ENCODE measurements around the gene CIAO3. TPM values are rescaled to one million over a fixed set of nuclear protein-coding genes. Genes with fewer than 3 reads are reported as not detected.

The CIAO3 gene
- total RNA-seq, 1 donor from 2014 or later: 34.5 TPM

- TF ChIP-seq, protein P1, sequence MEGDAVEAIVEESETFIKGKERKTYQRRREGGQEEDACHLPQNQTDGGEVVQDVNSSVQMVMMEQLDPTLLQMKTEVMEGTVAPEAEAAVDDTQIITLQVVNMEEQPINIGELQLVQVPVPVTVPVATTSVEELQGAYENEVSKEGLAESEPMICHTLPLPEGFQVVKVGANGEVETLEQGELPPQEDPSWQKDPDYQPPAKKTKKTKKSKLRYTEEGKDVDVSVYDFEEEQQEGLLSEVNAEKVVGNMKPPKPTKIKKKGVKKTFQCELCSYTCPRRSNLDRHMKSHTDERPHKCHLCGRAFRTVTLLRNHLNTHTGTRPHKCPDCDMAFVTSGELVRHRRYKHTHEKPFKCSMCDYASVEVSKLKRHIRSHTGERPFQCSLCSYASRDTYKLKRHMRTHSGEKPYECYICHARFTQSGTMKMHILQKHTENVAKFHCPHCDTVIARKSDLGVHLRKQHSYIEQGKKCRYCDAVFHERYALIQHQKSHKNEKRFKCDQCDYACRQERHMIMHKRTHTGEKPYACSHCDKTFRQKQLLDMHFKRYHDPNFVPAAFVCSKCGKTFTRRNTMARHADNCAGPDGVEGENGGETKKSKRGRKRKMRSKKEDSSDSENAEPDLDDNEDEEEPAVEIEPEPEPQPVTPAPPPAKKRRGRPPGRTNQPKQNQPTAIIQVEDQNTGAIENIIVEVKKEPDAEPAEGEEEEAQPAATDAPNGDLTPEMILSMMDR (IDR thresholded peaks at IDR 0.05; ENCODE audit: insufficient read depth, low read length, poor library complexity, severe bottlenecking): no peak
- Histone ChIP-seq H3K27me3 (ENCODE audit: control insufficient read depth, insufficient read depth, low read length) (peaks cover 95% of the 10 kb centered on the region), H3K4me3 (ENCODE audit: low read depth, low read length) (no peak within 1 kb of the TSS)
Measured at GRCh38 chr16:705431-706188, 35.2 kb downstream of the CIAO3 start, which contains the start of gene FBXL16. FBXL16 (minus strand) TSS chr16:705801; CDS start chr16:697405, 8,396 bp downstream.

DNA sequence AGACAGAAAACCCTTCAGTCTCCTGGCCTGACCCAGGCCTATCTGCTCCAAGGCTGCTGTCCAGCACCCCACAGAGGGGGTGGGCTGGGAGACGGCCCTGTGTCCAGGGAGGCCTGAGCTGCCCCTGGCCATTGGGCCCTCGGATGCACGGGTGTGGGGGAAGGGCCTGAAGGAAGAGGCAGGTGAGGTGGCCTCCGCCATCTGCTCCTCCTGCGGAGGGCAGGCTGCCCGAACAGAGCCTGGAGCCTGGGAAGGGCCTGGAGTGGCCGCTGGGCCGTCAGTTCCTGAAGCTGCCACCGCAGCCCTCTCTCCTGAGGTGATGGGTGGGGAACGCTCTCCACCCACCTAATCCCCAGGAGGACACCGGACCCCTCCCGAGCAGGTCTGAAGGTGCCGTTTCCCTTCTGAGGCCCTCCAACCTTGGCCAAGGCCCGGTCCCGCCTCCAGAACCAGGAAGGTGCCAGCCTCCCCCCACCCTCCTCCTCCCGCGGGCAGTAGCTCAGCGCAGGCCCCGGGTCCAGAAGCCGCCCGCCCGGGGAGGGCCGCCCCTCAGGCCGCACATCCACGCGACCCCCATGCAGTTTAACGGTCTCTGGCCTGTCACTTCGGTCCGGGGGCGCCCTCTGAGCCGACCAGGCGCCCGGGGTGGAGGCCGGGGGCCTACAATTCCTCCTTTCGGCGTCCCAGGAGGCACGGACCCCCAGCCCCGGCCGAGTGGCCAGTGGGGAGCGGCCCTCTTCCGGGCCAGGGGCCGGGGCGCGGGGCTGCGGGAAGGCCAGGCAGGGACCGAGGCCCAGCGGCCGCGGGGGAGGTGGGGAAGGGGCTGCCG, 36.0 kb downstream of the CIAO3 start:
- DNase-seq (ENCODE audit: low read depth): no peak
- H3K4me3 ChIP-seq (ENCODE audit: low read depth, low read length): no peak overlapping the region
- no peaks in the 10 kb centered on the region for H3K36me3 ChIP-seq (ENCODE audit: control insufficient read depth, insufficient read depth, low read length)
- TF ChIP-seq, protein P1 (IDR thresholded peaks at IDR 0.05; ENCODE audit: insufficient read depth, low read length, poor library complexity, severe bottlenecking): no peak
- peaks cover 95% of the 10 kb centered on the region for H3K27me3 ChIP-seq (ENCODE audit: control insufficient read depth, insufficient read depth, low read length)

More at GRCh38 chr16:705431-706188, 35.2 kb downstream of the CIAO3 start, which contains the start of gene FBXL16:
- no peaks in the 10 kb centered on the region for H3K36me3 ChIP-seq (ENCODE audit: control insufficient read depth, insufficient read depth, low read length)
- DNase-seq (ENCODE audit: low read depth): no peak

DNA sequence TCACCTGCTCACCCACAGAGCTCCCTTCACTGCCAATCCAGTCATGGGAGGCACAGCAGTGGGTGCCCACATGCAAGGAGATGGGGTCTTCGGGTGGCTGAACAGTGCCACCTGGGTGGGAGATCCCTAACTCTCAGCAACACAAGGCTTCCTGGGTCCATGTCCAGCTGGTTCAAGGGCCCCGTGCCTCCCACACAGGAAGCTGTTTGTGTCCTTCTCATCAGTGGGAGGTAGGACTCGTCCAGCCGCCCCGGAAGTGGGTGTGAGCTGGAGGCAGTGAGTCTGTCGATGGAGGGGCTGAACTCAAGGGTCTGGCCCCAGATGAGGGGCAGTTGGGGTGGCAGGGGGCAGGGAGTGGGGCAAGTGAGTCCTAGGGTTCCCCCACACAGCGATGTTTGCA, 36.8 kb downstream of the CIAO3 start:
- H3K36me3 ChIP-seq (ENCODE audit: control insufficient read depth, insufficient read depth, low read length): no peaks in the 10 kb centered on the region
- H3K27me3 ChIP-seq (ENCODE audit: control insufficient read depth, insufficient read depth, low read length): peaks cover 95% of the 10 kb centered on the region
- DNase-seq (ENCODE audit: low read depth): no peak
- no peak overlapping the region for H3K4me3 ChIP-seq (ENCODE audit: low read depth, low read length)
- TF ChIP-seq, protein P1 (IDR thresholded peaks at IDR 0.05; ENCODE audit: insufficient read depth, low read length, poor library complexity, severe bottlenecking): no peak

DNA sequence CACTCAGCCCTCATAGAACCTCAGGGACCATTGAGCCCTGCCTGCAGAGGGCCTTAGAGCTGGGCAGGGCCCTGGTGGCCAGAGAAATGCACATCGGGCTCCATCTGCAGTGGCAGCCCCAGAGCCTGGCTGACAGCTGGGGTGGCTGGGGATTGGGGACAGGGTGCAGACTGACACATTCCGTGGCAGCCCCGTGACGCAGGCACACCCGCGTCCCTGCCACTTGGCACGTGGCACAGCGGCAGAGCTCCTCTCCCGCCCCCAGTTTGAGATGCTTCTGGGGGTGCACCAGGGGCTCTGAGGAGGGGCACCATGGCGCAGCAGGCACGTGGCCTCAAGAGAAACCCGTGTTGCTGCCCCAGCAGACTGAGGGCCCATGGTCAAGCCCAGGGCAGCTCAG, 37.4 kb downstream of the CIAO3 start:
- peaks cover 92% of the 10 kb centered on the region for H3K27me3 ChIP-seq (ENCODE audit: control insufficient read depth, insufficient read depth, low read length)
- no peak for DNase-seq (ENCODE audit: low read depth)
- H3K36me3 ChIP-seq (ENCODE audit: control insufficient read depth, insufficient read depth, low read length): no peaks in the 10 kb centered on the region
- no peak overlapping the region for H3K4me3 ChIP-seq (ENCODE audit: low read depth, low read length)
- TF ChIP-seq, protein P1 (IDR thresholded peaks at IDR 0.05; ENCODE audit: insufficient read depth, low read length, poor library complexity, severe bottlenecking): no peak

- Histone ChIP-seq H3K27me3 (ENCODE audit: control insufficient read depth, insufficient read depth, low read length) (peaks cover 84% of the 10 kb centered on the region), H3K36me3 (ENCODE audit: control insufficient read depth, insufficient read depth, low read length) (no peaks in the 10 kb centered on the region), H3K4me3 (ENCODE audit: low read depth, low read length) (no peak overlapping the region)
- DNase-seq (ENCODE audit: low read depth): no peak
- TF ChIP-seq, protein P1 (IDR thresholded peaks at IDR 0.05; ENCODE audit: insufficient read depth, low read length, poor library complexity, severe bottlenecking): no peak
Measured at GRCh38 chr16:702341-702740, 38.5 kb downstream of the CIAO3 start.
